NCI-H1417 treated with DMSO at 0.1 percent for 48 hours (cell line): ENCODE data around the gene NKAIN2.
A peak's percentile ranks its signal among the peaks of the same experiment; 100 is the strongest.

Experiments used
- DNase-seq: peaks from one replicate; lab custom pipeline; 2025; lab: John Stamatoyannopoulos, UW

NKAIN2 gene

DNA sequence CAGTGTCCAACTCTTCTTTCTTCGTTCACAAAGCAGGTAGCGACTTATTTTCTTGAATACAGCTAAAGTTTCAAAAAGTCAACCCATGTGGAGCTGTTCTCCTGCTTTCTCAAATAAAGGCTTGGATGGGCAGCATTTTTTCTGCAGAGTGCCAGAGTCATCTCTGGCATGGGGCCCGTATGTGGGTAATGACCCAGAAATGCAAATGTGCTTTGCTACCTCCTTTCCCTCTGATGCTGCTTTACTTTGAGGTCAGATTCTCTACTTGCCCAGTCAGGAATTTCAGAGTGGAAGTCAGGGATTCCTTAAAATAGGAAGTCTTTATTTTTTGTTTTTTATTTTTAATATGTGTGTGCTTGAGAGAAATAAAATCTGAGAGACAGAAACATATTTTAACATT is 4.9 kb downstream of the NKAIN2 start:
- no peak for DNase-seq

- no peak for DNase-seq
These were observed 6.5 kb downstream of the NKAIN2 start for GRCh38 chr6:123810214-123810613.

DNA sequence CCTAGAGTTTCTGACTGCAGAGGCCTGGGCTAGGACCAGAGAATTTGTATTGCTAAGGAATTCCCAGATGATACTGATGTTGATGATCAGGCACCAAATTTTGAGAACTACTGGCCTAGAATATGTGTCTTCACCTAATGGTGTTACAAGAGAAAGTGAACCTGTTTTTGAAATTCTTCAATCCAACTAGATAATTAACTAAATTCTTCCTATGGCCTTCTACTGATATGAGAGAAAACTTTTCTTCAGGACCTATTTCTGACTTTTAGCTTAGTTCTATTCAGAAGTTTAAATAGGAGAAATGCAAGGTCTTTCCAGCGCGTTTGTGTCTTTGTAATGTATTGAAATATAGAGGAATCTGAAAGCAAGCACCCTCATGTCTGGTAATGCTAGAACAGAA is 7.3 kb downstream of the NKAIN2 start:
- DNase-seq = no peak

DNA sequence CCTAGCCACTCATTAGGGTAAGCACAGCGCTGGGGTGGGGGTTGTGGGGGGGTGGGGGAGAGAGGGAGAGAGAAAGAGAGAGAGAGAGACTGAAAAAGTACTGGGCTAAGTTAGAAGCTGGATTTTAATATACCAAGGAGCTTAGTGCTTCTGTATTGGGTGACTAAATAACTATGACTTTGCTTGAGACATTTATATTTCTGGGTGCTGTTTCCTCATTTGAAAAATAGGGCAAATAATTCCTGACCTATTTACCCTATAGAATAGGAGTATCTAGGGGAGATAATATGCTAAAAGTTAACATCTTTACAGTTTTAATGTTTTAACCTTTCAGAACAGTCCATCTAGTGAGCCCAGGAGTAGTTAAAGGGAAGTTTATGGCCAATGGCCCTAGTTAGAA is 7.7 kb downstream of the NKAIN2 start:
- DNase-seq = no peak

DNA sequence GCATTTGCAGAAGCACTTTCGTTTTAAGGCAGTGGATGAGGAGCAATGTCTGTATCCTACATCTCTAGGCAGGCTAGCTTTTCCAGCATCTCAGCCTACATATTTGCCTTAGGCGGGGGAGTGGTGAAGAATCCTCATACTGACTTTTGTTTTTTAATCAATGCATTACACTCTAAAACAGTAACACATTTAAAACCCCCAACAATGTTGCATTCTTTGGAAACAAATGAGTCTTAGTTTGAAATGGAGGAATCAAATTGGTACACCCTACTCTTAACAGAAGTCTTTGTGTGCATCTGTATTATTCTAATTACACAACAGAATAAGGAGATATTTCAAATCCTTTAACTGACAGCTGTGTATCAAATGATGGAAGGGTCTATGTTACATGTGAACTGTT is 9.0 kb downstream of the NKAIN2 start:
- DNase-seq = no peak

- no peak for DNase-seq
These were observed 17.4 kb downstream of the NKAIN2 start for GRCh38 chr6:123821112-123821511.

GRCh38 chr6:123829302-123829953 is 25.8 kb downstream of the NKAIN2 start:
- no peak for DNase-seq

- no peak for DNase-seq
These were observed 26.5 kb downstream of the NKAIN2 start for GRCh38 chr6:123830120-123830519.

DNA sequence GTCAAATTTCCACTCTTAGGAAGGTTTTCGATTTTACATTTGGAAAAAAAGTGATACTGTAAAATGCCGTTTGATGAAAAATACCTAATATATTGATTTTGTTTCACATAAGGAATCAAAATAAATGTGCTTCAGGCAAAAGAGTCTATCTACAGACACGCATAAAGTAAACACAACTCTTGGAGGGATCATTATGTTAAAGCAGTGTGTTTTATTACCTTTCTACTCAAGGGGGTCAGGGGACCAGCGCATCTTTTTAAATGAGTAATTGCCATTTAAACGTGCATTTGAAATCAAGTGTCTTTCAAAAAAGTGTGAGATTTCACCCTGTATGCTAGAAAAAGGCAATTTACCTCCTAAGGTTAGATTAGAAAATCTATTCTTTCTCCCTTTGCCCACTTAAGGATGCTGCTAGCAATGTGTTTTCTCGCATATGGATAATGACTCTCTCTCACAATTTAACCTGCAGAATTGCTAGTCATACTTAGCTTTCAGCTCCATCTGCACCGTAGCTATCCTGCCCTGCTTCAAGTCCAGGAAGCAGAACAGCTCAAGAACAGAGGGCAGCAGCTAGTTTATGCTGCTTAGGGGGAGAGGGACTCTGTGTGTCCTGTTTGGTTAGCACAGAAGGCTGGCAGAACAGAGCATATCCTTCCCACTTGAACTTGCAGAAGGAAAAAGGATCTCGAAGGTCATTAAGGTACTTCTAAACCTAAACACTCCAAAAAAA is 35.0 kb downstream of the NKAIN2 start:
- DNase-seq = peak; percentile 20

DNA sequence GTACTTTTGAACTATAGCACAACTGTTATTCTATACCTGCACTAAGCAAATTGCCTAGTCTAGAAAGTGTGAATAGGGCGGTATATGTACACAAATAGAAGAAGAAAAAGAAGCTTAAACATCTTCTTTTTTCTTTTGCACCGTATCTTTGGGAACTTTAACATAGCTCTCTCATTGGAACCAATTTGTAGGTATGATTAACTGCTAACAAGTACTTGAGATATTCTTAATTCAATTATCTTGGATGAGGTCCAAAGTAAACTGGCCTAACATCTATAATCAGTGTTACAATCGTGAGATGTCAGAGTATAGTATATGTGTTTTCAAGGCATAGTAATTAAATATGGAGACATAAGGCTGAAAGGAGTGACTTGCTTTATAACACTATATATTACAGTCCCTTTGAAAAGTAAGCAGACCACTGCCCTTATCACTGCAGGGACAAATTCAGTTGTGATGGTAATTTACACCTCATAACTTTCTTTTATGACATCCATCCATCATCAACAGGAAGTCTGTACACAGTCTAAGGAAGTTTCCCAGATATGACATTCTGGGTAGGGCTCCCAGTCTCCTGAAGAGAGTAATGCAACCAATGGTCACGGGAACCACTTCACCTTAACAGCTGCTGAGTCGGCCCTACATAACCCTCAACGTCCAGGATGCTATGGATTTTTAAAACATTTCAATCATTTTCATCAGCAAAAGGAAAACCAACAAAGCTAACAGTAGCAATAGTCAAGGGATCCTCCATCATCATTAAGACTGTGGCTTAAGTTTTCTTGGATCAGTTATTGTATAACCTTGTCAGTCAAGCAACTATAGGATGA is 37.6 kb downstream of the NKAIN2 start:
- peak; percentile 97 for DNase-seq

DNA sequence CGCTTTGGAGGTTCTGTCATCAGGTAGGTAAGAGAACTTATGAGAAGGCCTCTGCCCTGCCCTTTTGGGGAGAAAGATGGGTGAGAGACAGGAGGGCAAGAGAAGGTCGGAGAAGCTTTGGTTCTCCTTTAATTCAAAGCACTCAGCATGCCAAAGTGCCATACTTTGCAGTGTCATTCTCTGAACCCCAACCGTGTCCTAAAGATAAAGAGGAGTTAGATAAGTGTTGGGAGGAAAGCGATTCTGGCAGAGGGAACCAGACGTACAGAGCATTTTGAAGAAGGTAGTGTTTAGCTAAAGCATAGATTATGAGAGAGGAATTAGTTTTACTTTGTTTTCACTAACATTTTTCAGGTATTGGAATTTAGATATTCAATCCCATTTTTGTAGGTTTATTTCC is 40.3 kb downstream of the NKAIN2 start:
- no peak for DNase-seq

DNA sequence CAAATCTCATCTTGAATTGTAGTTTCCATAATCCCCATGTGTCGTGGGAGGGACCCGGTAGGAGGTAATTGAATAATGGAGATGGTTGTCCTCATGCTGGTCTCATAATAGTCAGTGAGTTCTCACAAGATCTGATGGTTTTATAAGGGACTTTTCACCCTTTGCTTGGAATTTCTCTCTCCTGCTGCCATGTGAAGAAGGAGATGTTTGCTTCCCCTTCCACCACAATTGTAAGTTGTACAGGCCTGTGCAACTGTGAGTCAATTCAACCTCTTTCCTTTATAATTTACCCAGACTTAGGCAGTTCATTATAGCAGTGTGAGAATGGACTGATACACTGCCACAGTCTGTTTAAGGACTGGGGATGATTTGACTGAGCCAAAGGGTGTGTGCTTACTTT is 44.7 kb downstream of the NKAIN2 start:
- DNase-seq = no peak

DNA sequence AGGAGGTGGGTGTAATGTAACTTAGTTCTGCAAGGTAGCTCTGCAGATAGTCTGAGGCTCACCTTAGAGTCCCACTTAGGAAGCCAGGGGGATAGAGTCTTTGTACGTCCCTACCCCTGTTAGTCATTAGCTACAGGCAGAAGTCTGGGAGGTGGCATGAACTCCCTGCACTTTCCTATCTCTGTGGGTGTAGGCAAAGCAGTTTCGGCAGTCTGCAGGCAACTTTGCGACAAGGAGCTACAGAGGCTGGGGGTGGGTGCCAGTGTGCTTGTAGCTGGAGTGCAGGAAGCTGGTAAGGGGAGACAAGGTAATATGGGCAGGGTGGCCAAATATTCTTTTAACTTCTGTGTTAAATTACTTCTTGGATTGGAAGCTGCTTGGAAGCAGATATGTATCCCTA is 45.7 kb downstream of the NKAIN2 start:
- DNase-seq = no peak

DNA sequence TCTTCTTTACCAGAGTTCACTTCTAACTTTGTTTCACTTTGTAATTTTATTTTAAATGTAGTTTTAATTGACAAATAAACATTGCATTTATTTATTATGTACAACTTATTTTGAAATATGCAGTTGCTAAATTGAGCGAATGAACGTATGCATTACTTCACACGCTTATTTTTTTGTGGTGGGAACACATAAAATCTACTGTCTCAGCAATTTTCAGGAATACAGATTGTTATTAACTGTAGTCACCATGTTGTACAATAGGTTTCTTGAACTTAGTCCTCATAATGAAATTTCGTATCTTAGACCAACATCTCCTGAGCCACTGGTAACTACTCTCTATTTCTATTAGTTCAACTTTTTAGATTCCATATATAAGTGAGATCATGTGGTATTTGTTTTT is 46.9 kb downstream of the NKAIN2 start:
- no peak for DNase-seq

GRCh38 chr6:123854201-123854600 is 50.5 kb downstream of the NKAIN2 start:
- no peak for DNase-seq

GRCh38 chr6:123855506-123855905 is 51.8 kb downstream of the NKAIN2 start:
- DNase-seq = no peak

DNA sequence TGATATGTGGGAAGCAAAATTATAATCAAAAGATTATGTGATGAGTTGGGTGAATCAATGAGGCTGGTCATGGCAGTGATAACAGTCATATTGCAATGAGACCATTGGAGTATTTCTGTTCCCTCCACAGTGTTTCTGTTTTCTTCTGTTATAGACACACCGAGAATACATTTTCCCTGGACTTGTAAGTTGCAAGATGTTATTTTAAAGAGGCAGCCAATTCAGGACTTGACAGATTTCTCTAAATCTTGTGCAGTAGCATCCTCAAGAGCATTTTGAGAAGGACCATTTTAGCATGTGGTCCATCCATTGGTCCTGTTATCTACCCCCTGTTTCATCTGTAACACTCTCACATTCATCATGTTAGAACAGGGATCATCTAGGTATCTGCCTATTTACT is 55.6 kb downstream of the NKAIN2 start:
- DNase-seq = no peak

- DNase-seq = no peak
These were observed 65.7 kb downstream of the NKAIN2 start for GRCh38 chr6:123869334-123869733.

DNA sequence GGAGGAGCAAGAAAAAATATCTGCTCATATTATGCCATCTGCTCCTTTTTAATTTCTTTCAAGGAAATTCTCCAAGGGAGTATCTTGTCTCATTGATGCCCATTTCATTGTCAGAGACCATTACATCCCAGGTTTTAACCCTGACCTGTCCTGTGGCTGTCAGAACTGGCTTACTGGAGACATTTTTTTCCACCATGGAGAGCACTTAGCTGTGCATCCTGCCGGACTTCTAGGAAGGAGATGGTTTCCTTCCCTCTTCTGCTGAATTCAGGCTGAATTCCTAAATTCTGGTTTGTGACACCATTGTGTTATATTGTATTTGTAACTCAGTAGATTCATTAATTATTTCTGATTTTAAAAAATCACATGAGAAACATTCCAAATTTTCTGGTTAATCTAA is 70.3 kb downstream of the NKAIN2 start:
- DNase-seq = no peak

DNA sequence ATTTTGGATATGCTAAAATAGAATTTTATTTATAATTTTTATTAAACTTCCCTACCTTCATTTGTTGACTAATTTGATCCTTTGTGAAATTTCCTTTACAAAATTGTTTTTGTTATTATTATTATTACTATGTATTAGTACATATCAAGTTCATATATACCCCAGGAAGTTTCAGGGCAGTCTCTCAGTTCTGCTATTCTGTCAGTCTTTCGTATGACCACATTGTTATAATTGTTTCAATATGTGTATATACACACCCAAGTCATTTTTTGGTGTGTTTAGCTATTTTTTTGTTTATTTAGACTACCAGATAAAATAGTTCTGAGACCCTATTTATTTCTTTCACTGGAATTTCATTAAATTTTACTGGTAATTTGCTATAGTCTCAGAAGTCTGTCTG is 72.1 kb downstream of the NKAIN2 start:
- DNase-seq = no peak

DNA sequence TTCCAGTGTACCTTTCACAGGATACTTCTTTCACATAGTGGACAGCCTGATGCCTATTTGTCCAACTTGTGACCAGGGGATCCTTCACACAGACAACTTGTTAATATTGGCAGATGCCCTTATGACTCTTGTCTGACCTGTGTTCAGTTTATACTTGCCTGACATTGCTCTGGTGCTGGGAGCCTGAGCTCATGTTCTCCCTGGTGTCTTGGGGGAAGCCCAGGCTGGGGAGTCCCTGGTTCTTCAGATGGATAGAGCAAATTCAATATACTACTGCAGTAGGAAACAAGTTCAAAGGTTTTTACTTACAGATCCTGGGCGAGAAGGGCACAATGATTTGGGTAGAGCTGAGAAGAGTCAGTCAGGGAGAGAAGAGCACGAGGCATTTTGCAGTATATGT is 76.1 kb downstream of the NKAIN2 start:
- DNase-seq = no peak

- no peak for DNase-seq
These were observed 85.3 kb downstream of the NKAIN2 start for GRCh38 chr6:123888771-123889513.
